DND-41 (cell line): Measurements from ENCODE around the gene ST6GALNAC2.

ENCODE experiments used
- ATAC-seq: fragments of 200-7000 bp; cut with Tn5 transposase; 3 replicates; pipeline ENCODE4 v1.9.1; 2021; ENCODE audit warnings: low read depth; ENCODE audit not compliant: insufficient read depth
- DNase-seq: peaks from one replicate; pipeline ENCODE4 v3.0.0-alpha.2; 2020
- H2AFZ ChIP-seq: 2 replicates; pipeline ENCODE4 v1.6.0; 2012; ENCODE audit warnings: low read depth, low read length
- H3K27ac ChIP-seq: 2 replicates; pipeline ENCODE4 v1.5.1; 2012; ENCODE audit warnings: low read length, inconsistent platforms
- H3K27me3 ChIP-seq: fragments of 200-600 bp; sonication (generic); 2 replicates; pipeline ENCODE4 v1.6.0; 2012; ENCODE audit warnings: low read length, mild to moderate bottlenecking, inconsistent platforms; ENCODE audit not compliant: insufficient read depth, poor library complexity
- H3K36me3 ChIP-seq: 2 replicates; pipeline ENCODE4 v1.5.1; 2012; ENCODE audit warnings: low read length, inconsistent platforms; ENCODE audit not compliant: insufficient read depth
- H3K4me1 ChIP-seq: 2 replicates; pipeline ENCODE4 v1.5.1; 2012; ENCODE audit warnings: mild to moderate bottlenecking, low read length; ENCODE audit not compliant: insufficient read depth
- H3K4me2 ChIP-seq: 2 replicates; pipeline ENCODE4 v1.6.0; 2012; ENCODE audit warnings: mild to moderate bottlenecking, moderate library complexity, low read length, inconsistent platforms; ENCODE audit not compliant: insufficient read depth
- H3K4me3 ChIP-seq, 2 experiments: fragments of 200-600 bp in 1 of 2; shearing (Covaris generic) in 1 of 2; 2 replicates each; pipeline ENCODE4 v1.5.1; 2012 to 2016; ENCODE audit warnings: inconsistent platforms in 2 of 2, low read length in 2 of 2, mild to moderate bottlenecking in 2 of 2, low read depth in 1 of 2, moderate library complexity in 1 of 2
- H3K79me2 ChIP-seq: 2 replicates; pipeline ENCODE4 v1.6.0; 2012; ENCODE audit warnings: low read length, inconsistent platforms; ENCODE audit not compliant: insufficient read depth
- H3K9ac ChIP-seq: 2 replicates; pipeline ENCODE4 v1.6.0; 2012; ENCODE audit warnings: low read depth, mild to moderate bottlenecking, inconsistent platforms, low read length, moderate library complexity
- H3K9me3 ChIP-seq: 2 replicates; pipeline ENCODE4 v1.5.1; 2012; ENCODE audit warnings: low read length, moderate library complexity, mild to moderate bottlenecking, inconsistent platforms; ENCODE audit not compliant: insufficient read depth, severe bottlenecking
- H4K20me1 ChIP-seq: 2 replicates; pipeline ENCODE4 v1.6.0; 2012; ENCODE audit warnings: low read length; ENCODE audit not compliant: insufficient read depth
- EZH2 ChIP-seq: IDR thresholded peaks from 3 replicates; pipeline ENCODE4 v1.6.1; 2012; ENCODE audit warnings: borderline replicate concordance, low read depth, mild to moderate bottlenecking, moderate library complexity, low read length, inconsistent platforms; ENCODE audit not compliant: severe bottlenecking
- TF ChIP-seq, protein P1 (sequence below): IDR thresholded peaks from 2 replicates; pipeline ENCODE4 v1.5.1; 2012; ENCODE audit warnings: borderline replicate concordance, low read length, moderate library complexity, mild to moderate bottlenecking; ENCODE audit not compliant: poor library complexity, severe bottlenecking; ENCODE audit errors: extremely low read depth

Gene ST6GALNAC2

DNA sequence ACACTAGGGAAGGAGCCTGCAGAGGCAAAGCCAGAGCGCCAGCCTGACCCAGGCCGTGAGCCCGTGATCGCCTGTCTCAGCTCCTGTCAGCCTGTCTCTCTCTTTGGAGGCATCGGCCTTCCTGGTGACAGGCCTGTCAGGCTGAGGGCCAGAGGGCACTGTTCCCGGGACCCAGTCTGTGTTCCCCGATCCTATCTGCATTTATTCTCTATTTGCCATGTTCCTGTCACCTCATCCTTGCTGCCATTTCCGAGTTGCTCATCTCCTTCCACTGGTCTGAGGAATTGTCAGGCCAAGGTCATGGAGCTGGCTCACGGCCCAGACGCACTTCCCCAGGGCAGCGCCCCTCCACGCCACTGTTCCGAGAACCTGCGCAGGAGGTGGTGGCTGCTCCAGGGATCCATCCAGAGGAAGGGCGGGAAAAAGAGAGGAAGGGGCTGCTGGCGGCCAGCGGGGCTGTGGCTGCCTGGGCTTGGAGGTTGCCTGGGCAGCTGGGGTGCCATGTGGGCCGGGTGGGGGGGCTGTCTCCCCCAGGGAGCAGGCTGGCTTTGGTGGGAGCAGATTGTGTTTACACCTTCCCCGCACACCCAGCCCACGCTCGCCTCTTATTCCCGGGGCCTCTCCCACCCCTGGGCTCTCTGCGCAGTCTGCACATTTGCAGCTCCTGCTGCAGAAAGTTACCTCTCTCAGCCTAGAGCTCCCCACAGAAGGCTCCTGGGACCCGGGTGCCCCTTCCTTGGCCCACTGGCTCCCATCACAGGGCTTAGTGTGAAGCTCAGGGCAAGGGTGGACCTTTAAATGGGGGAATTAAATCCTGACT is 40.9 kb downstream of the ST6GALNAC2 start:
- no peak overlapping the region for H3K27ac ChIP-seq
- no peaks in the 10 kb centered on the region for H3K9me3 ChIP-seq
- no peak for TF ChIP-seq EZH2
- TF ChIP-seq, protein P1, sequence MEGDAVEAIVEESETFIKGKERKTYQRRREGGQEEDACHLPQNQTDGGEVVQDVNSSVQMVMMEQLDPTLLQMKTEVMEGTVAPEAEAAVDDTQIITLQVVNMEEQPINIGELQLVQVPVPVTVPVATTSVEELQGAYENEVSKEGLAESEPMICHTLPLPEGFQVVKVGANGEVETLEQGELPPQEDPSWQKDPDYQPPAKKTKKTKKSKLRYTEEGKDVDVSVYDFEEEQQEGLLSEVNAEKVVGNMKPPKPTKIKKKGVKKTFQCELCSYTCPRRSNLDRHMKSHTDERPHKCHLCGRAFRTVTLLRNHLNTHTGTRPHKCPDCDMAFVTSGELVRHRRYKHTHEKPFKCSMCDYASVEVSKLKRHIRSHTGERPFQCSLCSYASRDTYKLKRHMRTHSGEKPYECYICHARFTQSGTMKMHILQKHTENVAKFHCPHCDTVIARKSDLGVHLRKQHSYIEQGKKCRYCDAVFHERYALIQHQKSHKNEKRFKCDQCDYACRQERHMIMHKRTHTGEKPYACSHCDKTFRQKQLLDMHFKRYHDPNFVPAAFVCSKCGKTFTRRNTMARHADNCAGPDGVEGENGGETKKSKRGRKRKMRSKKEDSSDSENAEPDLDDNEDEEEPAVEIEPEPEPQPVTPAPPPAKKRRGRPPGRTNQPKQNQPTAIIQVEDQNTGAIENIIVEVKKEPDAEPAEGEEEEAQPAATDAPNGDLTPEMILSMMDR, result no peak
- no peaks in the 10 kb centered on the region for H3K79me2 ChIP-seq
- H3K9ac ChIP-seq, result no peak overlapping the region
- ATAC-seq, result no peak
- no peaks in the 10 kb centered on the region for H4K20me1 ChIP-seq
- H3K36me3 ChIP-seq, result no peaks in the 10 kb centered on the region
- no peak for DNase-seq
- no peaks in the 10 kb centered on the region for H3K27me3 ChIP-seq
- no peak overlapping the region for H3K4me3 ChIP-seq
- no peak overlapping the region for H3K4me2 ChIP-seq
- H2AFZ ChIP-seq, result no peak overlapping the region
- peaks cover 11% of the 10 kb centered on the region for H3K4me1 ChIP-seq

DNA sequence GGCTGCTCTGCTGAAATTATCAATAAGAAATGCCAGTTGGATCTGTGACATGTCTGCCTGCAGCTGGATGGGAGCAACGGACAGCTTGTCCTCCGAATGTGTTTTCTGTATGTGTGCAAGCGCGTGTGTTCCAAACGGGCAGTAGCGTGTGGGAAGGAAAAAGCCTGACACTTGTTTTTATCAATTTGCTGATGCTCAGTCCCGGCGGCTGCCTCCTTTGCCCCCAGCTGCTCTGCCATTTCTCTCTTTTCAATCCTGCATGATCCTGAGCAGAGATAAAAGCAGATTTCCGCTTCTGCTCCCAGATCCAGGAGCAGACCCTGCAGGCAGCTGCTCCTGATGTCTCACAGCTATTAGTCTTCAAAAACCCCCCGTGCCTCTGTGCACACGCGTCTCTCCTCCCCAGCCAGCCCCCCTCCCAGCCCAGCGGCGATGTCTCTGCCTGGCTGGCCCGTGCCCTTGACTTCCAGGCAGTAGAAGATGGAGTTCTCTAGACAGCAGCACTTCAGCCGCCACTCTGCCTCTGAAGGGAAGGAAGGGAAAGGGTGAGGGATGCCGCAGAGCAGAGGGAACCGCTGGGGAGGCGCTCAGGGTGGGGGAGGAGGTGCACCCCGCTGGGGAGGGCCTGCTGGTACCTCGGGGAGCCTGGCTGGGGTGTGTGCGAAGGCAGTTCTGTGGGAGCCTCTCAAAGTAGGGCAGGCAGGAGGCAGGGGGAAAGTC is 41.7 kb downstream of the ST6GALNAC2 start:
- H4K20me1 ChIP-seq, result no peaks in the 10 kb centered on the region
- DNase-seq (no peak), ATAC-seq (no peak)
- no peak overlapping the region for H3K9ac ChIP-seq
- H3K27me3 ChIP-seq, result no peaks in the 10 kb centered on the region
- peaks cover 11% of the 10 kb centered on the region for H3K4me1 ChIP-seq
- H3K79me2 ChIP-seq, result no peaks in the 10 kb centered on the region
- H3K4me2 ChIP-seq, result no peak overlapping the region
- H2AFZ ChIP-seq, result no peak overlapping the region
- no peaks in the 10 kb centered on the region for H3K36me3 ChIP-seq
- H3K27ac ChIP-seq, result no peak overlapping the region
- H3K9me3 ChIP-seq, result no peaks in the 10 kb centered on the region
- TF ChIP-seq, protein P1, result no peak
- TF ChIP-seq EZH2, result no peak
- H3K4me3 ChIP-seq, result no peak overlapping the region

DNA sequence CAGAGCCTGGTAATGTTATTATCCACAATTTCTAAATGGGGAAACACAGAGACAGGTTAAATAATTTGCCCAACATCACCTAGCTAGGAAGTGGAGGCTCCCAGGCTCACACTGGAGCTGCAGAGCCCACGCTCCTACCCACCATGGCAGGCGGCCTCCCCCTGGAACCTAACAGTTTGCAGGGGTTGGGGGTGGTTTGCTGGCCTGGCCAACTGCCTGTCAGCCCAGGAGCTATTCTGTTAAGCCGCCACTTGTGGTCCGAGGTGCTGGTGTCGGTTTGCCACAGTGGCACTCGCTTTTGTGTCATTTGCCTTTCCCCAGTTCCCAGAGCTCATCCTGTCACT is 42.2 kb downstream of the ST6GALNAC2 start:
- H3K79me2 ChIP-seq, result no peaks in the 10 kb centered on the region
- H3K27ac ChIP-seq, result no peak overlapping the region
- H2AFZ ChIP-seq, result no peak overlapping the region
- no peak overlapping the region for H3K4me3 ChIP-seq
- no peaks in the 10 kb centered on the region for H4K20me1 ChIP-seq
- no peaks in the 10 kb centered on the region for H3K9me3 ChIP-seq
- TF ChIP-seq, protein P1, result no peak
- TF ChIP-seq EZH2, result no peak
- DNase-seq (no peak), ATAC-seq (no peak)
- peaks cover 11% of the 10 kb centered on the region for H3K4me1 ChIP-seq
- no peak overlapping the region for H3K4me2 ChIP-seq
- H3K9ac ChIP-seq, result no peak overlapping the region
- no peaks in the 10 kb centered on the region for H3K27me3 ChIP-seq
- H3K36me3 ChIP-seq, result no peaks in the 10 kb centered on the region
